Measurements from ENCODE around the gene HELZ. TPM values are rescaled to one million over a fixed set of nuclear protein-coding genes. Genes with fewer than 3 reads are reported as not detected.

The HELZ gene
- 58.3 and 68.8 TPM in 2 replicates for total RNA-seq

GRCh38 chr17:67245073-67245693 is at the start of gene HELZ:
Gene HELZ (minus strand): TSS chr17:67245196. CDS start chr17:67218804, 26,392 bp downstream.

GRCh38 chr17:67044016-67044772 is 200.8 kb downstream of the HELZ start, which contains the start of gene CACNG1:
Gene CACNG1 (plus strand): TSS chr17:67044554. CDS start chr17:67044661, 107 bp downstream.

Small RNA genes within 50 kb of the gene (small RNA-seq; reads per million reads assigned to genes)
- gene AC007448.1 (not detected), gene RF00393 (not detected), gene RNA5SP447 (not detected)

Other genes starting within 250 kb of the HELZ start
- gene CACNG1, start 200.6 kb downstream of the HELZ start, total RNA-seq = not detected in 2 replicates
- 18.3 and 20.6 TPM in 2 replicates for gene PSMD12, start 121.4 kb upstream of the HELZ start, total RNA-seq
- gene PITPNC1, start 132.1 kb upstream of the HELZ start, total RNA-seq = 3.9 and 8.9 TPM in 2 replicates

Measured in hair follicle dermal papilla cell (primary cell).